Iris pigment epithelial cell (primary cell): ENCODE measurements around the gene HOXB8.

Experiments
- DNase-seq: peaks from one replicate; pipeline ENCODE4 v3.0.0-alpha.2; 2011; ENCODE audit warnings: low read depth

The HOXB8 gene

GRCh38 chr17:48567646-48568354 lies 47.3 kb downstream of the HOXB8 start:
- no peak for DNase-seq

GRCh38 chr17:48567209-48567608 lies 47.9 kb downstream of the HOXB8 start:
- DNase-seq = no peak

DNA sequence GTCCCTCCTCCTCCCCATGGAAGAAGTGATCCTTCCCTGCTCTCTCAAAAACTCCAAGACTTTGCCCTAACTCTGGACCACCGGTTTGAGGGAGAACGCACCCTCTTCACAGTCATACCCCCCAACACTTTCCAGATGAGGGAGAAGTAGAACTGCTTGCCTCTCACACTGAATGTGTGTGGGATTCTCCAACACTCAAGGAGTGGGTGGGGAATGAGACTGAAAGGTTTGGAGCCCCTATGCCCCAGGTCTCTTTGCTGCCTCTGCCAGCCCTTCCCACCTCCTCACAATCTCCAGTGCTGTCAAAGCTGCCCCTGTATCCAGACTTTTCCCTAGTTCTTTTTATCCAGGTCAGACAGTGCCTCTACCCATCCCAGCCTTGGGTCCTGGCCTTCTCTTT lies 48.4 kb downstream of the HOXB8 start:
- DNase-seq = no peak

GRCh38 chr17:48565925-48566710 lies 49.0 kb downstream of the HOXB8 start:
- DNase-seq = no peak

- DNase-seq = no peak
Measured at GRCh38 chr17:48565022-48565554, 50.0 kb downstream of the HOXB8 start.

DNA sequence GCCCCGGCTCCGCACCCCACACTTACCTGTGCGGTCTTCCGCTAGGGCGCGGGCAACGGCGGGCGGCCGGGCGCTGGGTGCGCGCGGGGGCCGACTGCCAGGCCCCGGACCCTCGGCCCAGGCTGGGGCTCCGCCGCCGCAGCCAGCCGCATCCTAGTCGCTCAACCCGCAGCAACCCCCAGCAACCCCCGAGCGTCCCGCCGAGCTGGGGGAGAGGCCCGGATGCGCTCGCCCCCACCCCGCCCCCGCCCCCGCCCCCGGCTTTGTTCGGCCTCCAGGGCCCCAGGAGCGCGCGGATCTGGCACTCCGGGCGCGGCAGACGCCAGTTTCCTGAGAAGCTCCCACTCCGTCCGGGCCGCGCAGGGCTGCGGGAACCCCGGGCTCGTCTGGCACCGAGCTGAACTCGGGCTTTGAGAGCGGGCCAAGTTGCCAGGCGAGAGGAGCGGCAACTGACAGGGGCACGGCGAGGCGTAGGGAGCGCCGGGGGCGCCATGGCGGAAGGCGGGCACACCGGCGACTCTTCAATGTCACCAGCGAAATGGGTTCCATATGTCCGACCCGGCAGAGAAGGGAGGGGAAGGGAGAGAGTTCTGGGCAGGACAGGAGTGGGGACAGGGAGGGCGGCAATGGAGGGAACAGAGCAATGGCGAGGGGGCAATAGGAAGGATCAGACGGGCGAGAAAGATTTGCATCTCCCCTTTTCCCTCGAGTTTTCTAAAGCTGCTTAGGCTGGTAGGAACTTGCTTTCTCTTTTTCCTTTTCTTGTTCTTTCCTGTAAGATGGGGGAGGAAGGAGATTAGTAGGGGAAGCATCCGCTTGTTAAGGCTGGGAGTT lies 50.7 kb downstream of the HOXB8 start:
- no peak for DNase-seq

DNA sequence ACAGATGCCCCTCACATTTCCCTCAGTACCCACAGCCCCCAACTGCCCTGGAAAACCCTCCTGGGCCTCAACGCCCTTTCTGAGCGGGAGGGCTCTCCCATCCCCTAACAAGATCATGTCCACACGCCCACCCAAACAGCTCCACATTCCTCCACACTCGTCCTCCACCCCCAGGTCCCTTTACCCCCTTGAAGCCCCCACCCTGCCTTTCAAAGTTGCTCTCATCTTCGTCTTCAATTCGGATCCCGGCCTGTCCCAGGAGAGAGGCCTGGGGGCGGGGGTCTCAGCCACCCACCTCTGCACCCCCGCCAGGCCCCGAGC lies 51.3 kb downstream of the HOXB8 start:
- no peak for DNase-seq

DNA sequence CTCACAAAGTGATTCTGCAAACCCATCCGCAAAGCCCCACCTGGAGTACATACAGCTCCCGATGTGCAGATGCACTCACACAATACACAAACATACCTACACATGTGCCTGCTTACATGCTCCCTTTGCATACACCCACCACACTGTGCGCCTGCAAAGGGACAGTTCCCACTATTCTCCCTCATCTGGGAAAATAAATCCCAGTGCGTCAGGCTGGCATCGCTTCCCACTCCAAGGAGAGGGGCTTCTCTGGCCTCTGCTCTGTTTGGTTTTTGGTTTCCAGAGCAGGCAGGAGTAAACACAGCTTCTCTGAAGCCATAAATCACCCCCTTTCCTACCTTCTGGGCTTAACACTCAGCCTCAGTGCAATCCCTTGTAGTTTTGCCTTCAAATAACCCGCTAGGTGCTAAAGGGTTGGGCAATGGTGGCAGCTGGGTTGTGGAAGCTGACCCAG lies 51.7 kb downstream of the HOXB8 start:
- DNase-seq = no peak

DNA sequence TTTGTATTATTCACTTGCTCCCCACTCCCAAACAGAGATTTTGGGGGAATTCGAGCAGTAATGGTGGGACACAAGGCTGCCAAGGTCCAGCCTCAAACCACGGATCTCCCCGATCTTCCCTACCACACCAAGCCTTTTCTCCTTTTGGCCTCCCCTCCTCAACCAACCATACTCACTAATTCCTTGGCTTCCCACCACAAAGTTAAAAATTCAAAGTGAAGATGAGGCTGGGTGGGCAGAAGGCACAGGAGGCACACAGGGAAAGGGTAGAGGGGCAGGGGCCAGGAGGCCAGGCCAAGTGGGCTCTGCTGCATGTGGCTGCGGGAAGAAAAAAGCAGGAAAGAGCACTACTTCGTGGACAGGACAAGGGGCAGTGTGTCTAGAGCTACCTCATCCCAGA lies 52.2 kb downstream of the HOXB8 start:
- DNase-seq = no peak
